Measurements from ENCODE around the gene UBAC2.

GRCh38 chr13:99326012-99326411 is 125.4 kb downstream of the UBAC2 start:
- TF ChIP-seq CTCF (IDR thresholded peaks at IDR 0.05; ENCODE audit: borderline replicate concordance, extremely low read depth, low read length, poor library complexity, severe bottlenecking) (no peak), EZH2 (IDR thresholded peaks at IDR 0.05; ENCODE audit: borderline replicate concordance, low read depth, low read length, severe bottlenecking) (no peak)

Measured in DND-41 (cell line).